Neural cell (in vitro differentiated cells): ENCODE measurements around the gene SAMD8. TPM values are rescaled to one million over a fixed set of nuclear protein-coding genes. Genes with fewer than 3 reads are reported as not detected.

Experiments
- H2AFZ ChIP-seq: fragments of 200-600, 300-800 bp; sonication (generic), shearing (Covaris generic); 2 replicates; pipeline ENCODE4 v1.6.0; 2014; ENCODE audit warnings: low read depth, mild to moderate bottlenecking, antibody characterized with exemption, low read length, moderate library complexity
- H3F3A ChIP-seq: fragments of 200-600 bp; shearing (Covaris generic); 2 replicates; pipeline ENCODE4 v1.6.1; 2016; ENCODE audit warnings: mild to moderate bottlenecking, moderate library complexity, mixed read lengths, antibody characterized with exemption, low read length; ENCODE audit not compliant: insufficient read depth, poor library complexity, severe bottlenecking
- H3K27ac ChIP-seq: fragments of 200-600, 300-800 bp; sonication (generic), shearing (Covaris generic); 2 replicates; pipeline ENCODE4 v1.5.1; 2014; ENCODE audit warnings: mild to moderate bottlenecking, low read length, moderate library complexity
- H3K27me3 ChIP-seq: fragments of 300-800, 200-600 bp; sonication (generic), shearing (Covaris generic); 2 replicates; pipeline ENCODE4 v1.6.0; 2014; ENCODE audit warnings: mild to moderate bottlenecking, low read depth, low read length, moderate library complexity; ENCODE audit not compliant: insufficient read depth
- H3K36me3 ChIP-seq: fragments of 300-800, 200-600 bp; sonication (generic), shearing (Covaris generic); 2 replicates; pipeline ENCODE4 v1.5.1; 2014; ENCODE audit warnings: mild to moderate bottlenecking, antibody characterized with exemption, low read length, moderate library complexity; ENCODE audit not compliant: insufficient read depth
- H3K4me2 ChIP-seq: fragments of 300-800, 200-600 bp; sonication (generic), shearing (Covaris generic); 2 replicates; pipeline ENCODE4 v1.6.0; 2014; ENCODE audit warnings: mild to moderate bottlenecking, low read length
- H3K4me3 ChIP-seq: fragments of 300-800, 200-600 bp; sonication (generic), shearing (Covaris generic); 2 replicates; pipeline ENCODE4 v1.5.1; 2014; ENCODE audit warnings: mild to moderate bottlenecking, low read length, moderate library complexity
- H3K79me2 ChIP-seq: fragments of 200-600 bp; shearing (Covaris generic); replicated peaks from 2 replicates; pipeline ENCODE4 v1.6.0; 2014; ENCODE audit warnings: mild to moderate bottlenecking, low read length, moderate library complexity; ENCODE audit not compliant: insufficient read depth
- H3K9ac ChIP-seq: fragments of 300-800, 200-600 bp; sonication (generic), shearing (Covaris generic); 2 replicates; pipeline ENCODE4 v1.6.1; 2016; ENCODE audit warnings: mild to moderate bottlenecking, low read length, mixed read lengths
- H3K9me2 ChIP-seq: fragments of 200-600 bp; shearing (Covaris generic); 2 replicates; pipeline ENCODE4 v1.6.1; 2016; ENCODE audit warnings: mild to moderate bottlenecking, low read length, mixed read lengths; ENCODE audit not compliant: insufficient read depth
- H3K9me3 ChIP-seq: fragments of 200-600, 300-800 bp; sonication (generic), shearing (Covaris generic); 2 replicates; pipeline ENCODE4 v1.6.1; 2016; ENCODE audit warnings: mild to moderate bottlenecking, mixed run types, low read length, moderate library complexity, mixed read lengths
- H4K20me1 ChIP-seq: fragments of 200-600 bp; shearing (Covaris generic); 2 replicates; pipeline ENCODE4 v1.6.1; 2016; ENCODE audit warnings: mild to moderate bottlenecking, mixed run types; ENCODE audit not compliant: insufficient read depth
- CTCF ChIP-seq: fragments of 450-650 bp; IDR thresholded peaks from 2 replicates; pipeline ENCODE4 v1.5.1; 2014; ENCODE audit warnings: antibody characterized with exemption, mild to moderate bottlenecking, moderate library complexity; ENCODE audit not compliant: poor library complexity, severe bottlenecking
- EP300 ChIP-seq: fragments of 450-650 bp; conservative IDR thresholded peaks from 2 replicates; pipeline ENCODE4 v1.6.1; 2014; ENCODE audit warnings: antibody characterized with exemption, mild to moderate bottlenecking, moderate library complexity; ENCODE audit not compliant: poor library complexity, severe bottlenecking
- EZH2 ChIP-seq: fragments of 200-600, 300-800 bp; shearing (Covaris generic), sonication (generic); IDR thresholded peaks from 2 replicates; pipeline ENCODE4 v1.6.1; 2014; ENCODE audit warnings: antibody characterized with exemption, low read length, borderline replicate concordance, mild to moderate bottlenecking; ENCODE audit not compliant: insufficient read depth, poor library complexity, severe bottlenecking
- MXI1 ChIP-seq: fragments of 450-650 bp; conservative IDR thresholded peaks from 2 replicates; pipeline ENCODE4 v1.6.1; 2014; ENCODE audit warnings: antibody characterized with exemption, mild to moderate bottlenecking; ENCODE audit not compliant: poor library complexity, severe bottlenecking
- POLR2AphosphoS5 ChIP-seq: IDR thresholded peaks from 2 replicates; pipeline ENCODE4 v1.6.1; 2012
- RAD21 ChIP-seq: fragments of 450-650 bp; conservative IDR thresholded peaks from 2 replicates; pipeline ENCODE4 v1.6.1; 2014; ENCODE audit warnings: antibody characterized with exemption, mild to moderate bottlenecking, moderate library complexity
- REST ChIP-seq: IDR thresholded peaks from 2 replicates; pipeline ENCODE4 v1.6.1; 2012; ENCODE audit warnings: borderline replicate concordance
- SMC3 ChIP-seq: fragments of 450-650 bp; conservative IDR thresholded peaks from 2 replicates; pipeline ENCODE4 v1.6.1; 2014; ENCODE audit warnings: antibody characterized with exemption, mild to moderate bottlenecking, moderate library complexity; ENCODE audit not compliant: poor library complexity
- TAF1 ChIP-seq: IDR thresholded peaks from 2 replicates; pipeline ENCODE4 v1.6.1; 2012; ENCODE audit warnings: low read depth
- polyA plus RNA-seq: library from polyadenylated mRNA; depleted of rRNA; stranded (reverse); fragments of >200 nt; gene quantifications from 2 replicates; pipeline ENCODE4 v1.2.3, GENCODE V29; 2014

The SAMD8 gene
- polyA plus RNA-seq, 1 donor from 2014 or later = 32.9 TPM

DNA sequence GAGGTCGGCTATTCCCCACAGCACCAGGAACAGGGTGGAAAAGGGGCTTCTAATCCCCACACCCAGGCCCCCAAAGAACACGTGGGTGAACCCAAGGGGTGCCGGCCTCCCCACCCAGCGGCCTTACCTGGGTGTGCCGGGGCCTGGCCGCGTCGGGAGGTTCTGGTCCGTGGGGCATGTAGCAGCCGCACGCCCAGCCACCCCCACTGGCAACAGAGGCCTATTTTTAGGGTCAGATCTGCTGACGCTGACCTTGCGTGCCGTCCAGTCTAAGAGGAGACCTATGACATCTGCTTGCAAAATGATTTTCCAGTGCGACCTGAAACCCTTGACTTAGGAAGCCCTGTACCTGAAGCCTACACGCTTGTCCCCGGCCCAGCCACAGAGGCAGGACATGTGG lies 38.0 kb upstream of the SAMD8 start:
- H3F3A ChIP-seq = no peaks in the 10 kb centered on the region
- no peak for TF ChIP-seq CTCF
- no peak for TF ChIP-seq SMC3
- TF ChIP-seq RAD21 = no peak
- no peak for TF ChIP-seq POLR2AphosphoS5
- TF ChIP-seq REST = no peak
- TF ChIP-seq TAF1 = no peak
- no peak for TF ChIP-seq MXI1
- no peak for TF ChIP-seq EP300
- TF ChIP-seq EZH2 = no peak

GRCh38 chr10:75074711-75075445 lies 36.6 kb upstream of the SAMD8 start:
- Histone ChIP-seq H2AFZ (no peak overlapping the region), H4K20me1 (no peaks in the 10 kb centered on the region), H3K79me2 (no peaks in the 10 kb centered on the region), H3K27ac (no peak overlapping the region), H3K9ac (no peak overlapping the region), H3K4me3 (no peak overlapping the region), H3K27me3 (no peaks in the 10 kb centered on the region), H3K4me2 (no peak overlapping the region), H3K36me3 (no peaks in the 10 kb centered on the region), H3F3A (no peaks in the 10 kb centered on the region), H3K9me3 (no peaks in the 10 kb centered on the region), H3K9me2 (no peaks in the 10 kb centered on the region)
- no peak for TF ChIP-seq REST
- no peak for TF ChIP-seq TAF1
- TF ChIP-seq CTCF = no peak
- no peak for TF ChIP-seq SMC3
- no peak for TF ChIP-seq EZH2

More for the DNA sequence above, 38.0 kb upstream of the SAMD8 start:
- H2AFZ ChIP-seq = no peak overlapping the region
- H3K9ac ChIP-seq = no peak overlapping the region
- no peaks in the 10 kb centered on the region for H3K36me3 ChIP-seq
- no peaks in the 10 kb centered on the region for H4K20me1 ChIP-seq
- no peaks in the 10 kb centered on the region for H3K9me3 ChIP-seq
- H3K79me2 ChIP-seq = no peaks in the 10 kb centered on the region
- no peak overlapping the region for H3K27ac ChIP-seq
- H3K27me3 ChIP-seq = no peaks in the 10 kb centered on the region
- H3K4me3 ChIP-seq = no peak overlapping the region
- no peak overlapping the region for H3K4me2 ChIP-seq
- H3K9me2 ChIP-seq = no peaks in the 10 kb centered on the region
